Loucy (cell line): ENCODE data around the gene MAP3K5.

Experiments used
- H2AFZ ChIP-seq: fragments of 200-600 bp; sonication (generic); 2 replicates; pipeline ENCODE4 v1.6.0; 2016; ENCODE audit warnings: antibody characterized with exemption, mild to moderate bottlenecking, low read length, moderate library complexity
- H3F3A ChIP-seq: fragments of 200-600 bp; 2 replicates; pipeline ENCODE4 v1.6.0; 2016; ENCODE audit warnings: antibody characterized with exemption, low read depth, mild to moderate bottlenecking
- H3K27me3 ChIP-seq: fragments of 200-600 bp; sonication (generic); 2 replicates; pipeline ENCODE4 v1.6.1; 2014; ENCODE audit warnings: low read length, mild to moderate bottlenecking; ENCODE audit not compliant: insufficient read depth, poor library complexity, severe bottlenecking
- H3K36me3 ChIP-seq: fragments of 200-600 bp; sonication (generic); 2 replicates; pipeline ENCODE4 v1.6.1; 2016; ENCODE audit warnings: low read length; ENCODE audit not compliant: insufficient read depth
- H3K4me1 ChIP-seq: fragments of 200-600 bp; sonication (generic); 2 replicates; pipeline ENCODE4 v1.5.1; 2014; ENCODE audit warnings: low read length, mild to moderate bottlenecking; ENCODE audit not compliant: insufficient read depth, poor library complexity, severe bottlenecking
- H3K4me2 ChIP-seq: fragments of 200-600 bp; sonication (generic); 2 replicates; pipeline ENCODE4 v1.6.0; 2014; ENCODE audit warnings: antibody characterized with exemption, low read length, low read depth, mild to moderate bottlenecking; ENCODE audit not compliant: poor library complexity, severe bottlenecking
- H3K4me3 ChIP-seq: fragments of 200-600 bp; sonication (generic); 2 replicates; pipeline ENCODE4 v1.5.1; 2014; ENCODE audit warnings: low read length, mild to moderate bottlenecking, mixed read lengths; ENCODE audit not compliant: poor library complexity, severe bottlenecking
- H3K79me2 ChIP-seq: fragments of 200-600 bp; sonication (generic); 2 replicates; pipeline ENCODE4 v1.6.1; 2014; ENCODE audit warnings: low read length; ENCODE audit not compliant: insufficient read depth
- H3K9ac ChIP-seq: fragments of 200-600 bp; sonication (generic); 2 replicates; pipeline ENCODE4 v1.6.0; 2014; ENCODE audit warnings: mild to moderate bottlenecking, low read depth, low read length, moderate library complexity; ENCODE audit not compliant: poor library complexity, severe bottlenecking
- H3K9me2 ChIP-seq: fragments of 200-600 bp; sonication (generic); replicated peaks from 2 replicates; pipeline ENCODE4 v1.6.1; 2016; ENCODE audit warnings: low read depth, low read length, mixed read lengths
- H3K9me3 ChIP-seq: fragments of 200-600 bp; sonication (generic); 2 replicates; pipeline ENCODE4 v1.6.1; 2014; ENCODE audit warnings: mild to moderate bottlenecking, antibody characterized with exemption, low read length, low read depth; ENCODE audit not compliant: insufficient read depth
- H4K20me1 ChIP-seq: fragments of 200-600 bp; sonication (generic); 2 replicates; pipeline ENCODE4 v1.6.0; 2014; ENCODE audit warnings: antibody characterized with exemption, low read length, mild to moderate bottlenecking; ENCODE audit not compliant: insufficient read depth, poor library complexity, severe bottlenecking
- CTCF ChIP-seq: fragments of 200-600 bp; sonication (generic); conservative IDR thresholded peaks from 2 replicates; pipeline ENCODE4 v1.5.1; 2014; ENCODE audit warnings: mild to moderate bottlenecking, antibody characterized with exemption, low read length
- EZH2phosphoT487 ChIP-seq: fragments of 200-600 bp; IDR thresholded peaks from 2 replicates; pipeline ENCODE4 v1.6.1; 2018; ENCODE audit warnings: antibody characterized with exemption, mild to moderate bottlenecking, moderate library complexity, borderline replicate concordance

Gene MAP3K5

DNA sequence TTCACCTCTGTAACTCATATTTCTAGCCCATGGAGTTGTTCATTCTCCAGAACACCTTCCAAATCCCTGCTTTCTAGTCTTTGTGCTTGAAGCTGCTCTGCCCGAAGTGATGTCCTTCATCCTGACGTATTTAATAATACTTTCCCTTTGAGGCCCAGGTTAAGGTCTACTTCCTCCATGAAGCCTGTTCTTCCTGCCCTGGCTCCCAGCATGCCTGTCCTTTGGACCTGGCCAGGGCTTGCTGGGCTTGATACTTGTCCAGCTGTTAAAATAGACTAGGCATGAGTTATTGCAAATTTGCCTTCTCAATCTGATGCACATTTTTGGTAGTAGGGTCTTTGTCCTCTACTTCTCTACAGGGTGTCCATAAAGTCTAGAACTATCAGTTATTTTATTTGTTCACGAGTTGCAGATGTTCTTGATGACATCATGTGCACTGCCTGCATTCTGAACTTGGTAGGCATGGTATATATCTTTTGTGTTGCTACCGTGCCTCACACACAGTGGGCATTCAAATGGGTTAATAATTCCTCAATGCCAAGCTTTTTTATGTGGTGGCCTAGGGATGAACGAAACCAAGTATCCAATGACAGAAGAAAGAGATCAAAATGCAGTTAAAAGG lies 239.0 kb downstream of the MAP3K5 start:
- no peaks in the 10 kb centered on the region for H3K36me3 ChIP-seq
- H3K9me2 ChIP-seq = no peaks in the 10 kb centered on the region
- no peak for TF ChIP-seq EZH2phosphoT487
- no peak for TF ChIP-seq CTCF
- peaks cover 60% of the 10 kb centered on the region for H3K27me3 ChIP-seq
- H3K4me2 ChIP-seq = no peak overlapping the region
- H4K20me1 ChIP-seq = no peaks in the 10 kb centered on the region
- H3K4me3 ChIP-seq = no peak overlapping the region
- no peak overlapping the region for H2AFZ ChIP-seq
- no peaks in the 10 kb centered on the region for H3K9me3 ChIP-seq
- H3K79me2 ChIP-seq = no peaks in the 10 kb centered on the region
- no peaks in the 10 kb centered on the region for H3K4me1 ChIP-seq
- no peak overlapping the region for H3K9ac ChIP-seq
- H3F3A ChIP-seq = no peaks in the 10 kb centered on the region

DNA sequence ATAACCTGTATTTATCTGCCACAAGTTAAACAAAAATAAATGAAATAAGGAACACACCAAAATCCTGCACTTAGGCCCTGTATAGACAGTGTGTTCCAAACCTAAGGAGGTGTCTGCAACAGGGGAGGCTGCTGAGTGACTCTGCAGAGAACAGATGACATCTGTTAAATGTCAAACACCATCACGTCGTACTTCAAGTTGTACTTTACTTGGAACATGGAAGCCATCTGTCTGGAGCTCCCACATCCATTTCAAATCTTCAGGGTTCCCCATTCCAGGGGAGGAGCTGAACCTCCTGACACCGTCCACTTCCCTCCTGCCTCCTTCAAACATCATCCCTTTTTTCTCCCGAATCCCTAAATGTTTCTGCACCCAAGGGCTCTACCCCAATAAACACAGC lies 240.2 kb downstream of the MAP3K5 start:
- H3K36me3 ChIP-seq = no peaks in the 10 kb centered on the region
- H3K27me3 ChIP-seq = peaks cover 52% of the 10 kb centered on the region

DNA sequence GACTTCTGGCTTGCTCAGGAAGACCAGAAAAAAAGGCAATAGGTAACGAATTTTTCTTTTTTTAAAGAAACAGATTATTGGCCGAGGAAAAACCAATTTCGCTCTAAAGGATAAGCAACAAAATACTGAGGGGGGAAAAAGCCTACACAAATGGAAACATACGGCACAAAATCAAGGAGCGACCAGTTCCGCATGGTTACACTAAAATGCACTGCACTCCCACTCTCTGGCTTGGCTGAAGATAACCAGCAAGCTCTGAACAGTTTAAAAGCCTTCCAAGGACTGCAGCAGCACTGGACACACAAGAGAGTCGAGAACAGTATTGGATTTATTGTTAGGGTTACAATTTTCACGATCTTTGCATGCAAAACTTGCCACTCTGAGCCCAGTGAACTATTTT lies 241.2 kb downstream of the MAP3K5 start:
- Histone ChIP-seq H3F3A (no peaks in the 10 kb centered on the region), H3K79me2 (no peaks in the 10 kb centered on the region), H3K9me3 (no peaks in the 10 kb centered on the region), H3K9me2 (no peaks in the 10 kb centered on the region), H3K4me2 (no peak overlapping the region), H3K4me3 (no peak overlapping the region), H3K9ac (no peak overlapping the region), H4K20me1 (no peaks in the 10 kb centered on the region), H3K27me3 (peaks cover 44% of the 10 kb centered on the region), H2AFZ (no peak overlapping the region), H3K36me3 (no peaks in the 10 kb centered on the region), H3K4me1 (no peaks in the 10 kb centered on the region)
- TF ChIP-seq EZH2phosphoT487 (no peak), CTCF (no peak)

More for the DNA sequence above, 240.2 kb downstream of the MAP3K5 start:
- no peaks in the 10 kb centered on the region for H3K9me3 ChIP-seq
- H3K4me1 ChIP-seq = no peaks in the 10 kb centered on the region
- H3F3A ChIP-seq = no peaks in the 10 kb centered on the region
- H3K4me2 ChIP-seq = no peak overlapping the region
- no peaks in the 10 kb centered on the region for H4K20me1 ChIP-seq
- H3K9me2 ChIP-seq = no peaks in the 10 kb centered on the region
- no peak overlapping the region for H3K4me3 ChIP-seq
- H2AFZ ChIP-seq = no peak overlapping the region
- no peak overlapping the region for H3K9ac ChIP-seq
- TF ChIP-seq EZH2phosphoT487 (no peak), CTCF (no peak)
- no peaks in the 10 kb centered on the region for H3K79me2 ChIP-seq
